GM21360 (cell line): ENCODE results near the gene ABCA2.

ENCODE experiments used
- ATAC-seq: cut with Tn5 transposase; IDR thresholded peaks from one replicate; pipeline ENCODE4 v1.9.1; 2021; ENCODE audit warnings: mild to moderate bottlenecking, moderate library complexity; ENCODE audit not compliant: unreplicated experiment

The ABCA2 gene

DNA sequence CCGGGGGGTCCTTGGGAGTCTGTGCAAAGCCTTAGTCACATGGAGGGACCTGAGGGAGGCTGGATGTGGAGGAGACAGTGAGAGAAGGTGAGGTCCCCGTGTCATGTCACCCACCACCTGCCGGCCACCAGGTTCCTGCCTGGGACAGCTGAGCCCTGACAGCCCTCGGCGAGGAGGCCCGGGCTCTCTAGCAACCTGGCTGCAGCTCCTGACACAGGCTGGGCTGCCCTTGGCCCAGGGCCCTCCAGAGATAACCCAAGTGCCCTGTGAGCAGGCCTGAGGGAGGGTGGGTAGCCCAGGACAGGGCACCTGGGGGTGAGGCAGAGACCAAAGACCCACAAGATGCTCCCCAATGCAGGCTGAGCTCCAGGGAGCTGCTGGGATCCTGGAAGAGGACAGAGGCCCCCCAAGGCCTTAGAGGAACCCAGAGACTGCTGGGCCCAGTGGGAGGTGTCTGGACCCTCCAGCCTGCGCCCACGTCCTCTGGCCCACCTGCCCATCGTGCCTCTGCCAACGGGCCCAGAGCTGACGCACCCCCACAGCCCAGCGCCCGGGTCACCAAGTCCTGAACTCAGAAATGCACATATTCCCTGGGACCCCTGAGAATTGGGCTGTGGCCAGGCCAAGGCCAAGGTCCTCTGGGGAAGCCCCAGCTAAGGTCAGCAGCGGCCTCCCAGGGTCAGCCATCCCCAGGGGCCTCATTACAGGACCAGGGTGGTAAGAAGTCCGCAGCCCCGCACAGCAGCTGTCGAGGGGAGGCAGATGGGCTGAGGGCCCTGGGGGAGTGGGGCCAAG, 59.5 kb downstream of the ABCA2 start:
- no peak for ATAC-seq

DNA sequence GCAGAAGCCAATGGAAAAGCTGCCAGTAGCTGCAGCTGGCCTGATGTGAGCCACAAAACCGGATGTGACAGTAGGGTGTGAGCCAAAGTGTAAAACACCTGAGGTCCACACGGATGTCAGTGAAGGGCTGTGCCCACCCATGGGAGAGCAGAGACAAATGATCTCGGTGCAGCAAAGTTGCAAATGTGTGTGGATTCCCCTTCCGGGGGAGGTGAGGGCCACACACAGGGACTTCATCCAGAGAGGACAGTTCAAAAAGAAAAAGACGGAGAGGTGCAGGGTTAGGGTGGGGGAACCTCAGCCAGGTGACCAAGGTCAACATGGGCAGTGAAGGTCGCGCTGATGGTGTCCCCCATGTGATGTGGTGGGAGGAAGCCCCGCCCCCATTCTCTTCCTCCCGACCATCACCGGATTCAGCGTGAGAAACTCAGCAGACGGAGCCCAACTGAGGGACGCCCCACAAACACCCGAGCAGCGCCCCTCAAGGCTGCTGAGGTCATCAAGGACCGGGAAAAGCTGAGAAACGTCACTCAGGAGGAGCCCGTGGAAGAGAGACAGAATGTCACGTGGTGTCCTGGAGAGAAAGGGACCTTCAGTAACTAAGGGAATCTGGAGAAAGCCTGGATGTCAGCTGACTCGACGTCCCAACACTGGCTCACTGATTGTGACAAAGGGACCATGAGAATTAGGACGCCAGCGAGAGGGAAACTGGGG, 62.1 kb downstream of the ABCA2 start:
- ATAC-seq, result no peak

DNA sequence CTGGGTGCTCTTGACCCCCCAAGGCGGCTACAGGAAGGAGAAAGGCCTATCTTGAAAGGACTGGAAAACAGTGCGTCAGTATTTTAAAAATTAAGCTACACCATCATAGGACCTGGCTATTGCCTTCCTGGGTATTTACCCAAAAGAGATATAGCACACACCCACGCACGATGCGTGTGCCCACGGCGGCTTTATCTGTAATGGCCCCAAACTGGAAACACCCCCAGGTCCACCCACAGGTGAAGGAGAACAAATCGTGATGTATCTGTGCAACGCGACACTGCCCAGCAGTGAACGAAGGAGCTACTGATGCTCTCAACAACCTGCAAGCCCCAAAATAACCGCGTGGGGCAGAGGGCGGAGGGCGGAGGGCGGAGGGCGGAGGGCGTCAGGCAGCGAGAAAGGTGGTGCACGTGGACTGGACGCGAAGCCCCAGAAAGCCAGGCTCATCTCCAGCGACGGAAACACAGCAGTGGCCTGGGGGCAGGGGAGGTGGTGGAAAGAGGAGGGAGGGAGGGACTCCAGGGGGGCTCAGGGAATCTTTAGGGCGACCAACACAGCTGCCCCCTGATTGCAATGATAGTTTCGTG, 63.1 kb downstream of the ABCA2 start:
- ATAC-seq, result no peak

DNA sequence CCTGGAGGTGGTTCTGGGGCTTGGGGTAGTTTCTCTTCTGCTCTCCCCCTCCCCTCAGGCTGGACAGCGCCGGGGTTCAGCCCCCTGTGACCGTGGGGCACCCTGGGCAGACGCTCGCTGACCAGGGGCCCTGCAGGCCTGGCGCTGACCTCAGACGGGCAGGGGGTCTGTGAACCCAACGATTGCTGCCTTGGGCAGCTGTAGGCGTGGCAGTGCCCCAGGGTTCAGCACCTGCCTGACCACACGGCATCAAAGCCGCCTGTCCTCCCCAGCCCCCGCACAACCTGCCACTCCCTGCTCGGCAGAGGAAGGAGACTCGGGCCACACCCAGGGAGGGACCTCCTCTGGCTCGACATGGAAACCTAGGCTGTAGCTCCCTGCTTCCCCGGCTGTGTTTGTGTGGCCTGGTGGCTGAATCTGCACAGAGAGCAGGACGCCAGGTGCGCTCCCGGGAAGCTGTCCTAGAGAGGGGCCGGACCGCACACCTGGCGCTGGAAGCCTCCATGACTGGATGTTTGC, 63.8 kb downstream of the ABCA2 start:
- no peak for ATAC-seq

DNA sequence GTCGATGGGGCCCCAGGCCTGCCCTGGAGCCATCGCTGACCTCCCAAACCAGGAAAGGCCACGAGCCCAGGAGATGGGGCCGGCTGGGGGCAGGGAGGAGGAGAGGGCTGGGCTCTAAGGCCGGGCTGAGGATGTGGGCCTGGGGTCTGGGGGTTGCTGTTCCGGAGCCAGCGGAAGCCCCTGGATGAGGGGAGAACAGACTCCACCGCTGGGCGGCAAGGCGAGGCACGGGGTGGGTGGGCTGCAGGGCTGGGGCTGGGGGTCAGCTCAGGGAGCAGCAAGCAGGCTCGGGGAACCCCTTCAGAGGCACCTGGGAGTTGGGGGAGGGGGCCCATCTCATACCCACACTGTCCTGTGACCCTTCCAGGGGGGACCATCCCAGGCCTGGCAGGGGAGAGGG, 64.3 kb downstream of the ABCA2 start:
- no peak for ATAC-seq

DNA sequence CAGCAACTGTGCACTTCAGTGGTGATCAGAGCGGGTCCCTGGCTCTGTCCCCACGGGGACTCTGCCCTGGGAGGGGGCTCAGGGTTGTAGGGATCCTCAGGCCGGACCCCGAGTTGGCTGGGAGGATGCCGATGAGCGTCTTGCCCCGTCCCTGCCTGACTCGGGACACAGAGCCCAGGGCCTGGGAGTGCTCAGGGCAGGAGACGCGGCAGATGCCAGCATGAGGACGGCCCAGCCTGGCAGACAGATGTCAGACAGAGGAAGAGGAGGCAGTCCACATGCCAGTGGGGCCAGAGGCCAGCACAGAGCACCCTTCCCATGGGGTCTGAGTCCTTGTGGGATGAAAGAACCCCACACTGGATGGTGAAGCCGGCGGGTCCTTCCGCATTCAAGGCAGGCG, 64.7 kb downstream of the ABCA2 start:
- ATAC-seq, result no peak

DNA sequence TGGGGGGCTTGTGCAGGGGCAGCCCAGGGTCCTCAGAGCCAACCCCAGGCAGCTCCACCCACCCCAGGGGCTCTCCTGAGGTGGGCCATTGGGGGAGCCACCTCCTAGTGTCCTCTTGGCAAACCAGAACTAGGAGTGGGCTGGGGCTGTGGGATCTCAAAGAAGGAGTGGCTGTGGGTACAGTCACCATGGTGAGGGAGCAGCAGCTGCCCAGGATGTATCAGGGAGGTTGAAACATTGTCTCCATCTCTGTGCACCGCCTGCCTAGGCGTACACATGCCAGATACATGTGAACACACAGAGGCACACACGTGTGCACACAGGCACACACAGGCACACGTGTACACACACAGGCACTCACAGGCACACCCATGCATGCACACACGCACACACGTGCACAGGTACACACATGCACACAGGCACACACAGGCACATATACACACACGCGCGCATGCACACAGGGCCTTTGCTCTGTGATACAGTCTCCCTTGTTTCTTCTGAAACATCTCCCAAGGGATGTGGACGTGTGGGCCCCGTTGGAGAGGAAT, 65.3 kb downstream of the ABCA2 start:
- ATAC-seq, result no peak

DNA sequence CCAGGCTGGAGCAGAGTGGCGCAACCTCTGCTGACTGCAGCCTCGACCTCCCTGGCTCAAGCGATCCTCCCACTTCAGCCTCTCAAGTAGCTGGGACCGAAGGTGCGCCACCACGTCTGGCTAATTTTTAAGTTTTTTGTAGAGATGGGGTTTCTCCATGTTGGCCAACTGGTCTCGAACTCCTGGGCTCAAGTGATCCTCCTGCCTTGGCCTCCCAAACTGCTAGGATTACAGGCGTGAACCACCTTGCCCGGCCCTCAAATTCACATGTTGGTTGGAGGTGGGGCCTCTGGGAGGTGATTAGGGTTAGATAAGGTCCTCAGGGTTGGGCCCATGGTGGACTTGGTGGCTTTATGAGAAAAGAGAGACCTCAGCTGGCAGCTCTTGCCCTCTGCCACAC, 65.9 kb downstream of the ABCA2 start:
- ATAC-seq, result no peak

DNA sequence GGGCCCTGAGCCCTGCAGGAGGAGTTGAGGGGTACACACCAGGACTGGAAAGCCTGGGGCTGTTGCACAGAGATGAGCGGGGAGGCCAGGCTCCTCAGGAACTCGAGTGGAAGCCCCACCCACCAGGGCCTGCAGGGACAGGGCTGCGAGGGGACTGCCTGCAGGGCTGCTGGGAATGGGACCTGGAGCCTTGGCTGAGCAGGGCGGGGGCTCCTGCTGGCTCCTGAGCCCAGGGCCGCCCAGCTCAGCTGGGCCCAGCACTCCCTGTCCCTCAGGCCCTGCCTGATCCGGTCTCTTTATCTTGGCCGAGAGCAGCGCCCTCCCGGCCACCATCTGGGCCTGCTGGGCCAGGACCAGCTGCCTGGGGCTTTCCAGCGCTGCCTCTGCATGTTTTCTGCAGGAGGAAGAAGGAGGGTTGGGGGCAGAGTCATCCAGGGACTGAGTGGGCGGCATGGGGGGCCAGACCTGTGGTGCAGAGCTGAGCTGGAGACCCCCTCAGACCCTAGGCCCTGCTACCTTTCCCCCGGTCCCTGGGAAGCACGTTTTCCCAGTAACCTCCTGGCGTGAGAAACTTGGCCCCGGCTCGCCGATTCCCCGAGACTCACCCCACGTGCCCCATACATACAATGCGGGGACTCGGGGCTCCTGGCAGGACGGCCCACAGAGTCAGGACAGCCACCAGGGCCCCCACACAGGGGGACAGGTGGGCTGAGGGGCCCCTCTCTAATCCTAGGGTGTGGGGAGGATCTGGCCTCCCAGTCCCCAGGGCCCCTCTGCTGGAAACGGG, 66.6 kb downstream of the ABCA2 start:
- no peak for ATAC-seq

DNA sequence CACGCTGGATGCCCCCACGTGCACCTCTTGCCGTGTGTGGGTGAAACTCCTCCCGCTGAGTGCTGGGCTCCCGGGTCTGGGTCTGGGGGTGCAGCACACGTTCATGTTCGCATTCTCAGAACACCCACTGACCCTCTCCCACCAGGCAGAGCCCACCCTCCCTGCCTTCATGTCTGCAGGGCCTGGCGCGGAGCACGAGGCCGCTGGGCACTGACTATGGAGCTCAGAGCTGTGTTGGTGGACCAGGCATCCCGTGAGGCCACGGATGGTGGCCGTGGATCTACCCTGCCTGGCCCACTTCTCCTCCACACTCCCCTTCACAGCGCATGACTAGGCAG, 67.1 kb downstream of the ABCA2 start:
- no peak for ATAC-seq

DNA sequence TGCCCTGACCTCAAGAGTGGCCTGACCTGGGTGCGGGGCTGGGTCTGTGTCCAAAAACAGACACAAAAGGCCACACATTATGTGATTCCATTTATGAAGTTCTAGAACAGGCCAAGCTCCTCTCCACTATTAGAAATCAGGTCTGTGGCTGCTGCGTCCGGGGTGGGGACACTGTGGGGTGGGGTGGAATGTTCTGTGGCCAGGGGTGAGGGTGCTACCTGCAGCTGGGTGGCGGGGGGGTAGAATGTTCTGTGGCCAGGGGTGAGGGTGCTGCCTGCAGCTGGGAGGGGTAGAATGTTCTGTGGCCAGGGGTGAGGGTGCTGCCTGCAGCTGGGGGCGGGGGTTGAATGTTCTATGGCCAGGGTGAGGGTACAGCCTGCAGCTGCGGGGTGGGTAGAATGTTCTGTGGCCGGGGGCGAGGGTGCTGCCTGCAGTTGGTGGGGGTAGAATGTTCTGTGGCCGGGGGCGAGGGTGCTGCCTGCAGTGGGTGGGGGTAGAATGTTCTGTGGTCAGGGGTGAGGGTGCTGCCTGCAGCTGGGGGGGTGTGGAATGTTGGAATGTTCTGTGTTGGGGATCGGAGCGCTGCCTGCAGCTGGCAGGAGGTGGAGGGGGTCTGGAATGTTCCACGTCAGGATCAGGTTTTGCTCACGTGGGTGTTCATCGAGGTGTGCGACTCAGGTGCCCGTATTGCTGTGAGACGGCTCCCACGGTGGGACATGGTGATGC, 67.7 kb downstream of the ABCA2 start:
- ATAC-seq, result no peak

DNA sequence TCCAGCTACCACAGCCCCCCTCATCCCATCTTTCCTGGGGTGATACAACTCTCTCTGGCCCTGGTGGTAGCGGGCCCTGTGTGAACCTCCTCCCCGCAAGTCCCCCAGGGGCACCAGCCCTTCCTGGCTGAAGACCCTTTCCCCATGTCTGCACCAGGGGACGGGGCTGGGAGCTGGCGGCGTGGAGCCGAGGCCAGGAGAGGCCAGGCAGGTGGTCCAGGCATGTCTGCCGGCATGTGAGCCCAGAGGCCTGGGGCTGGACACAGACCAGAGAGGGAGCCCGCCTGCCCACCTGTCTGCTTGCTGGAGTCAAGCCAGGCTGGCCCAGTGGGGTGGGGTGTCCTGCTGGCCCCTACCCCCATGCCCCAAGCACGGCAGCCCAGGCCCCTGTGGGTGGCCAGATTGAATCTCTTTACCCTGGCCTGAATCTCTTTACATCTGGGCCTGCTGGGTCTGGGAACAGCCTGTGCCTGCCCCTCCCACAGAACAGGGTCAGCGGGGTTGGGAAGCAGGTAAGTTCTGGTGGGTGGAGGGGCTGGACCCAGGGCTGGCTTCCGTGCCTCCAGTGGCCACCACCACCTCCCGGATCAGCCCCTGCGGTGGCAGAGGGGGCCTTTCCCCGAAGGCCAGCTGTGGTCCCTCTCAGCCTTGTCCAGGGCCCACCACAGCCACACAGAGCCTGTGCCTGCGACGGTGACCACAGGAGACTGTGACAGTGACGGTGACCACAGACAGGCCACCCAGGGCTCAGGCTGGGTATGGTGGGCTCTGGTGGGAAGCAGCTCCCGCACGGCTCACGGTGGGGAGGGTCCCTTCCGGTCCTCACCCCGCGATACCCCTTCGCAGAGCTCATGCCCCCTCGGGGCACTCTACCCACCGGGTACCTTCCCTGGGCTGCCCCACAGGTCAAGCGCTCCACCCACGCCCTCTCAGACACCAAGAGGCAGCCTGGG, 68.9 kb downstream of the ABCA2 start:
- no peak for ATAC-seq

DNA sequence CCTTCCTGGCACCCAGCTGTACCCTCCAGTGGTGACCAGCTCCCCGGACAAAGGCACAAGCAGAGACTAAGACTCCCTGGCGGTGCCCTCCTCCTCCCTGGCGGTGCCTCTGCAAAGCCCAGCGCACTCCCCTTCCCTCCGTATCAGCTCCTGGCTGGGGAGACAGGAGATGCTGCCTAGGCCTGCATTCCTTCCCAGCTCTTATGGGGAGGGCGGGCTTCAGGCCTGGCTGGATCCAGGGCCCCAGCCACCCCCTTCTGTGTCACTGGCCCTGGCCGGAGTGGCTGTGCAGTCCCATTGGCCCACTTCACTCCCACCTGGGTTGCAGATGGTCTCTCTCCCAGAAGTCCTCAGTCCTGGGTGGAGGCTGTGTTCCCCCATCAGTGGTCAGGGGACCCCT, 69.6 kb downstream of the ABCA2 start:
- no peak for ATAC-seq

DNA sequence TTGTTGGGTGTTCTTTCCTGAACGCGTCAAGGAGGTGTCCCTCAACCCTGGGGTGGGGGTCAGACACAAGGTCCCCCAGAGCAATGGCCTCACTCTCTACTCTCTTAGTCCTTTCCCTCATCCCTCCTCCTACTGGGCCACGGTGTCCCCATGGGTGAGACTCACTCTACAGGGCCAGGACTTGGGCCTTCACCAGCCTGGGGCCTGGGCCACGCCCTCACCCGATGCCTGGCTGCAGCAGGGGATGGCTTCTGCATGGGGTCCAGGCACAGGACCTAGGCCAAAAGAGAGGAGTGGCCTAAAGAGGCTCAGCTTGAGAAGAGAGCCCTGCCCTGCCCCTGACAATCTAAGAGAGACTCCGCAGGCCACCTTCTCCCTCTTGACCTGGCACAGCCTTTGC, 70.1 kb downstream of the ABCA2 start:
- no peak for ATAC-seq

DNA sequence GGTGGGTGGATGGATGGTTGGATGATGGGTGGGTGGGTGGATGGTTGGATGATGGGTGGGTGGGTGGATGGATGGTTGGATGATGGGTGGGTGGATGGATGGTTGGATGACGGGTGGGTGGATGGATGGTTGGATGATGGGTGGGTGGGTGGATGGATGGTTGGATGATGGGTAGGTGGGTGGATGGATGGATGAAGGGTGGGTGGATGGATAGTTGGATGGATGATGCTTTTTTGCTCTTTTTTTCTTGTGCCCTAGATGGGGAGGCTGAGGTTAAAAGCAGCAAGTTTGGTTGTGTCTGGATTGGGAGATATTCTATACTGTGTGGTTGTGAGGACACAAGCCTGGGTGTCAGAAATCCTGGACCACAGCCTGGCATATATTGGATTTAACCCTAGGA, 70.6 kb downstream of the ABCA2 start:
- no peak for ATAC-seq
